Anterior cingulate cortex (tissue), 58 donors: ENCODE results near the gene GRIK4.
"Not testable (repeated sequence)": the region's sequence is repeated elsewhere in the genome, so short reads cannot be mapped to it uniquely, and the experiment has no call there.

Experiments
- DNase-seq, 58 donors: peaks; one replicate each; lab custom pipeline; 2025; lab: John Stamatoyannopoulos, UW

The GRIK4 gene

DNA sequence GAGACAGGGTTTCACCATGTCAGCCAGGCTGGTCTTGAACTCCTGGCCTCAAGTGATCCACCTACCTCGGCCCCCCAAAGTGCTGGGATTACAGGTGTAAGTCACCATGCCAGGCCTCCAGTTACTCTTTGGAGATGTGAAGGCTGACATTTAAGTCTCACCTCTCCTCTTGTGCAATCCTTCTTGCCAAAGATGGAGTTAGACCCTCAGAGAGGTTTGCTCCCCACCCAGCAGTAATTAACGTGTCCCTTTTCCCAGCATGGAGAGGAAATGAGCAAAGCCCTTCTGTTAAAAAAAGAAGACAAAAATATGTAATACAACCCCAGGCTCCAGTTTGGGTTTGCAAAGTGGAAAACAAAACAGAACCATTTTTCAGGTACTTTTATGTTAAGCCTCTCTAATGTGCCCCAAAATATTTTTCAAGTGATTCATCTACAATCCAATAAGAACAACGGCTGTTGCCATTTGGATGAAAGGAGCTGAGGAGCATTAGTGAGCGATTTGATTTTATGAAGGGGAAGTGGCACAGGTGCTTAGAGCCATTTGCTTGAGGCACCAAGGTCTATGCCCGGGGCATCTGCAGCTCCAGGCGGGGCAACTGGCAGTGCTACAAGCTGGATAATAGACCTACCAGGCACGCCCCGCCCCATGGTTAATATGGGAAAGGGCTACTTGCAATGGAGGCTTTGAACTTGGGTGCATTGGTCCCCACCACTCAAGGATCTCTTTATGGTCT is 57.2 kb downstream of the GRIK4 start:
- no peak for DNase-seq

- DNase-seq, result peak in 4 of 58 donors; percentile 16 to 42 (median 26)
These were observed 58.3 kb downstream of the GRIK4 start for GRCh38 chr11:120569861-120570260.

GRCh38 chr11:120571476-120571875 is 59.9 kb downstream of the GRIK4 start:
- DNase-seq, result no peak

GRCh38 chr11:120573756-120574354 is 62.3 kb downstream of the GRIK4 start:
- no peak for DNase-seq

- no peak for DNase-seq
These were observed 63.3 kb downstream of the GRIK4 start for GRCh38 chr11:120574876-120575275.

GRCh38 chr11:120575461-120575860 is 63.9 kb downstream of the GRIK4 start:
- no peak for DNase-seq

- DNase-seq, result no peak
These were observed 65.1 kb downstream of the GRIK4 start for GRCh38 chr11:120576606-120577005.

DNA sequence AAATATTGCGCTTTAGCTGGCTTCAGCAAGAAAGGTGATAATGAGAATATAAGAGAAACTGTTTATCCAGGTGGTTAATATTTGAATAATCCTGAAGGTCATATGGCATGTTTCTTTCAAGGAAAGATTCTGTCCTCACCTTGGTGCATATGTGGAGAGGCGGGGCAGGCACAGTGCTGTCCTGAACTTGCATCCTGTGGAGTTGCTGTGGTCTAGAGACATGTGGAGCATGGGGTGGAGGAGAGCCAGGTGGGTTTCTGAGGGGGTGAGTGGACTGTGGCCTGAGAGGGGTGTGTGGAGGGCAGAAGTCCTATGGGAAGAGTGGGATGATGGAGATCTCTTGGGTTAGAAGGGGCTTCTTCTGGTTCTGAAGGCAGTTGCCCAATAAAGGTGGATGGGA is 65.5 kb downstream of the GRIK4 start:
- no peak for DNase-seq

- DNase-seq, result no peak
These were observed 66.2 kb downstream of the GRIK4 start for GRCh38 chr11:120577624-120578363.

DNA sequence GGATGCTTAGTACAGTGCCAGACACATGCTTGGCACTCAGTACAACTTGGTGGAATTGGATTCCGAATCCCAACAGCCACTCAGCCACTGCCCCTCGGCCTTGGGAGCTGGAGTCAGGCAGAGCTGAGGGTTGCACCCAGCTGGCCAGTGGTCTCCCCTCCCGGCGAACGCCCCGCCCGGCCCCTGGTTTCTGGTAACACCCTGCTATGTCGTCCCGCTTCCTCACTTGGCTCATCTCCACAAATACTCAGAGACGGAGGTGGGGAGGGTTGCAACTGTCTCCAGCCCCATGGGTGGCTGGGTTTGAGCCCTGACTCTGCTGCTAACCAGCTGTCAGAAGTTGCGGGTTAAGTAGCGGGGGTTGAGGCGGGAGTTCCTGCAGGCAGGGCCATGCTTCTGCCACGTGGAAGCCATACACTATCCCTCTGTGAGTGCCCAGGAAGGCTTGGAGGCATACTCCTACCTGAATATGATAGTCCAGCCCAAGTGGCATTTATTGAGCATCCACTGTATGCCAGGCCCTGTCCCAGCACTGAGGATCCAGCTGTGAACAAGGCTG is 67.1 kb downstream of the GRIK4 start:
- no peak for DNase-seq

DNA sequence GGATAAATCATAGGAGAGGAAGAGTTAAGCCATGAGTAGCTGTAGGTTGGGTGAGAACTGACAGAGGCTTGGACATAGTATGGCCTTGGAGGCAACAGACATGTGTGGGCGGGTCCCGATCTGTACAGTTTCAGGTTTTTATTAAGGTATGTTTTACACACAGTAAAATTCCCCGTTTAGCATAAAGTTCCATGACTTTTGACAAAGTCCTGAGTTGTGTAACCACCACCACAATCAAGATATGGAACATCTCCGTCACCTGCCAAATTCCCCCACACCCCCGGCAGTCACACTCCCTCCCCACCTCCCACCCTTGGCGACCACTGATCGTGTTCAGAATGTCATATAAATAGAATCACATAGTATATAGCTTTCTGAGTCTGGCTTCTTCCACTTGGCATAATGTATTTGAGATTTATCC is 68.1 kb downstream of the GRIK4 start:
- no peak for DNase-seq

DNA sequence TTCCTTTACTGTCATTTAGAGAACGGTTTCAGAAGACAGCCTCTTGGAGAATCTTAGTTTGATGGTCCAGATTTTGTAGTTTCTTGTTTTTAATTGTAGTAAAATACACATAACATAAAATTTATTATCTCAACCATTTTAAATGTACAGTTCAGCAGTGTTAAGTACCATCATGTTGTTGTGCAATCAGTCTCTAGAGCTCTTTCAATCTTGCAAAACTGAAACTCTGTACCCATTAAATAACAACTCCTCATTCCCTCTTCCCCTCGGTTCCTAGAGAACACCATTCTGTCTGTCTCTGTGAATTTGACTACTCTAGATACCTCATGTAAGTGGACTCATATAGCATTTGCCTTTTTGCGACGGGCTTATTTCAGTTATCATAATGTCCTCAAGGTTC is 69.8 kb downstream of the GRIK4 start:
- no peak for DNase-seq

DNA sequence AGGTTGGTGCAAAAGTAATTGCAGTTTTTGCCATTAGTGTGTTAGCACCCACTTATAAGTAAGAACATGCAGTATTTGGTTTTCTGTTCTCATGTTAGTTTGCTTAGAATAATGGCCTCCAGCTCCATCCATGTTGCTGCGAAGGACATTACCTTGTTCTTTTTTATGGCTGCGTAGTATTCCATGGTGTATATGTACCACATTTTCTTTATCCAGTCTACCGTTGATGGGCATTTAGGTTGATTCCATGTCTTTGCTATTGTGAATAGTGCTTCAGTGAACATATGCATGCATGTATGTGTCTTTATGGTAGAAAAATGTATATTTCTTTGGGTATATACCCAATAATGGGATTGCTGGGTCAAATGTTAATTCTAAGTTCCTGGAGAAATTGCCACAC is 71.0 kb downstream of the GRIK4 start:
- DNase-seq, result not testable (repeated sequence)

DNA sequence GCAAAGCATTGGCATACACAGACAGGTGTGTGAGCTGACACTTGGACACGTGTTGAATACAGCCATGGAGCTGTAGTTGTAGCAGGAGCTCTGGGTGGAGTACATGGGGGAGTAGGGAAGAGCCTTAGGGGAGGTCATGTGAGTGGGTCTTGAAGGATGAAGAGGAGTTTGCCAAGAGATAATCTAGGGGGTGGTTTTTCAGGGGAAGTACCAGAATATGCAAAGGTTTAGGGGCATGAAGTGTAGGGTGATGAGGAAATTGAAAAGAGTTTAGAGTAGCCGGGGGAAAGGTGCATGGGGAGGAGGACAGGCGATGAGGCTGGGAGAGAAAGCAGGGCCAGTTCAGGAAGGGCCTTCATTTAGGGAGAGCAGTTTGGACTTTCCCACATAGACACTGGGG is 74.5 kb downstream of the GRIK4 start:
- no peak for DNase-seq

DNA sequence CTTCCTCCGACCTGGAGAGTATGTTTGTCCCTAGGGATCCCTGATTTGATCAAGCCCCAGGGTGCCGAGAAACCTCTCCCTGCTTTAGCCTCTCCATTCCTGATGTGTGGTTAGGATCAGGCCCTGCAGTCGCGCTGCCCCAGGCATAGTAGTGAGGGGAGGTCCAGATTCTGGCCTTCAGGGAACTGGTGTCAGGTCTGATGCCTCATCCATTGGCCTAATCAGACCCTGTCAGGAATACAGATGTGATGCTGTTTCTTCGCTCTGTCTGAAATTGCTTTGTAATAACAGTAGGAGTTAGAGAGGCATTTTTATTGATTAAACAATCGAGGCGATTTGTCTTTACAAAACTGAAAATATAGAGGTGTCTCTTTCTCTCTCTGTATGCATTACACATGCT is 75.2 kb downstream of the GRIK4 start:
- DNase-seq, result no peak

DNA sequence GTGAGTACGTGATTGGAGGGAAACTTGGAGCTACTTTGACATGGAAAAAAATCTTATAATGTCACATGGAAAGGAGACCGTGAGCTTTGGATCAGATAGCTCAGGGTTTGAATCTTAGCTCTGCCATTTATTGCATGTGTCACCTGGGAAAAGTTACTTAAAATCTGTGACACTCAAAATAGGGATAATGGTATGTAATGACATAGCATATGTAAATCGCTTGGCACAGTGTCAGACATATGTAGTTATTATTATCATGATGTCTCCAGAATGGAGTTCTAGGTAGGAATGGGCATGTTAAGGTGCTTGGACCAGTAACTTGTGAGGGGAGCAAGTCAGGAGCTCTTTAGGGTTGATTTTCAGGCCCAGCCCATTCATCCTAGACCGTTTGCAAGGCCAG is 75.8 kb downstream of the GRIK4 start:
- no peak for DNase-seq

- DNase-seq, result no peak
These were observed 77.8 kb downstream of the GRIK4 start for GRCh38 chr11:120589376-120589775.

- DNase-seq, result no peak
These were observed 78.9 kb downstream of the GRIK4 start for GRCh38 chr11:120590472-120590871.

GRCh38 chr11:120594746-120595145 is 83.2 kb downstream of the GRIK4 start:
- no peak for DNase-seq

DNA sequence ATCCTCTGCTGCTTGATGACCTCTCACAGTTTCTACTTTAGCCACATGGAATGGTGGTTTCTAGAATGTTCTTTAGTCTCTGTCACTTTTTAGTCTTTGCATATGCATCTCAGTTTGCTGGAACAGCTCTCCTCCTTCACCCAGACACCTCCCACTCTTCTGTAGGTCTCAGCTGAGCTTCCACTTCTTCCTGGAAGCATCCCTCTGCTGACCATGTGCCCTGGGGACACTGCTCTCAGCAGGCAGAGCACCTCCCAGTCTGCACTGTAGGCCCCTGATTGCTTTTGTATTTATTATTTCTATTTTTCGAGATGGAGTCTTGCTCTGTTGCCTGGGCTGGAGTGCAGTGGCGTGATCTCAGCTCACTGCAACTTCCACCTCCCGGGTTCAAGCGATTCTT is 84.0 kb downstream of the GRIK4 start:
- DNase-seq, result no peak
